H4 (cell line): Measurements from ENCODE around the gene CORO2B. TPM values are rescaled to one million over a fixed set of nuclear protein-coding genes. Genes with fewer than 3 reads are reported as not detected.

ENCODE experiments used
- DNase-seq: peaks from one replicate; pipeline ENCODE4 v3.0.0-alpha.2; 2015; ENCODE audit warnings: low spot score
- total RNA-seq: library from RNA; depleted of rRNA; stranded (reverse); fragments of >200 nt; shearing (Covaris generic); gene quantifications from 2 replicates; pipeline ENCODE4 v1.2.3, GENCODE V29; 2014; rRNA removed

The CORO2B gene
- 0.33 and 0.64 TPM in 2 replicates for total RNA-seq

DNA sequence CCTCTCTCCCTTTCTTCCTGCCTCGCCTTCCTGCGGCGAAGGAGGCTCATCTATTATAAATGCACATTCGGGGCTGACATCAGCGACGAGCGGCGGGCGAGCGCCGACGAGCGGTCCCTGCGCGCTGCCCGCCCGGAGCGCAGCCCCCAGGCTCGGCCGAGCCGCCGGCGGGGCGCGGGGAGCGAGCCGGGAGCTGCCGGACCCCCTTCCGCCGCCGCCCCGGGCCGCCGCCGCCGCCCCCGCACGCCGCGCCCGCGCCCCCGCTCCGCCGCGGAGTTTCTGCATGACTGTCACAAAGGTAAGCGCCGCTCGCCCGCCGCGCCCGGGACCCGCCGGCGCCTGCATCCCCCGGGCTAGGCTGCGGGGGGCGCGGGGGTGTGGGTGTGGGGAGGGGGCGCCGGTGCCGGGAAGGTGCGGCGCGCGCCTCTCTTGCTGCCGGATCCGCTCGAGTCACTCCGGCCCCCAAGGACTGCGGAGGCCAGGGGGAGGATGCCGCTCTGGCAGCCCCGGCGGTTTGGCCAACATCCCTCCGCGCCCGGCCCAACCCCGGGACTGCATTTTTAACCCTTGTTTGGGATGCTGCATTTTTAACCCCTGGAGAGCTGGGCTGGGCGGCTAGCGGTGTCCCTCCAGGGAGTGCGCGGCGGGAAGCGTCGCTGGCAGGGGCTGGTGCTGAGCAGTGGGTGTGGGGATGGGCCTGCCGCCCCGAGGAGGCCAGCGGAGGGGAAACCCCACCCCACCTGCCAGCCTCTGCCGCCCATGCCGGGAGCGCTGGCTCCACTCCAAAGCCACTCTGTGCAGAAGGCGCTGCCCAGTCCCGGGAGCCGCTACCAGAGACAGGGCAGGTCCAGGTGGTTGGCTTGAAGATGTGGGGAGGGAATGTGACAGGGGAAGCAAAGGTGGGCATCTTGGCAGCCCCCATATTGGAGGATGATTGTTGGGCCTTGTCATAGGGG lies at the start of gene CORO2B:
CORO2B (plus strand) TSS at position 14 of the 956 bp plus-strand sequence; CDS start at position 284, 270 bp downstream.
- DNase-seq: no peak

DNA sequence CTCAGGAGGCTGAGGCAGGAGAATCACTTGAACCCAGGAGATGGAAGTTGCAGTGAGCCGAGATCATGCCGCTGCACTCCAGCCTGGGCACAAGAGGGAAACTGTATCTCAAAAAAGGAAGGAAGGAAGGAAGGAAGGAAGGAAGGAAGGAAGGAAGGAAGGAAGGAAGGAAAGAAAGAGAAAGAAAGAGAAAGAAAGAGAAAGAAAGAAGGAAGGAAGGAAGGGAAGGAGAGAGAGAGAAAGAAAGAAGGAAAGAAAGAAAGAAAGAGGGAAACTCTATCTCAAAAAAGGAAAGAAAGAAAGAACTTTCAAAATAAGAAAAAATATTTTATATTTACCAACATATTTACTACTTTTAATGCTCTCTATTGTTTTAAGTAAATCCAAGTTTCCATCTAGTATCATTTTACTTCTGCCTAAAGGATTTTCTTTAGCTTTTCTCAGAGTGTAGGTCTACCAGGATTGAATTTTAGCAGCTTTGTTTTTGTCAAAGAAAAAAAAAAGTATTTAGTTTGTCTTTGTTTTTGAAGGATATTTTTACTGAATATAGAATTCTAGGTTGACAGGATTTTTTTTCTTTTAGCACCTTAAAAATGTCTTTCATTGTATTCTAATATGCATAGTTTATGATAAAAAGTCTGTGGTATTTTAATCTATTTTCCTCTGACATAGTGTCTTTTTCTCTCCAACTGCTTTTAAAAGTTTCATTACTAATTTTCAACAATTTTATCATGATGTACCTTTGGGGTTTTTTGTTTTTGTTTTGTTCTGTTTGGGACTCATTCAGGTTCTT lies 47.2 kb upstream of the CORO2B start:
- DNase-seq: no peak

- peak; percentile 81 for DNase-seq
Measured at GRCh38 chr15:68536331-68537095, 42.3 kb upstream of the CORO2B start.

GRCh38 chr15:68537097-68537496 lies 41.7 kb upstream of the CORO2B start:
- no peak for DNase-seq

- DNase-seq: no peak
Measured at GRCh38 chr15:68537506-68537905, 41.3 kb upstream of the CORO2B start.

GRCh38 chr15:68538311-68538710 lies 40.5 kb upstream of the CORO2B start:
- DNase-seq: no peak

DNA sequence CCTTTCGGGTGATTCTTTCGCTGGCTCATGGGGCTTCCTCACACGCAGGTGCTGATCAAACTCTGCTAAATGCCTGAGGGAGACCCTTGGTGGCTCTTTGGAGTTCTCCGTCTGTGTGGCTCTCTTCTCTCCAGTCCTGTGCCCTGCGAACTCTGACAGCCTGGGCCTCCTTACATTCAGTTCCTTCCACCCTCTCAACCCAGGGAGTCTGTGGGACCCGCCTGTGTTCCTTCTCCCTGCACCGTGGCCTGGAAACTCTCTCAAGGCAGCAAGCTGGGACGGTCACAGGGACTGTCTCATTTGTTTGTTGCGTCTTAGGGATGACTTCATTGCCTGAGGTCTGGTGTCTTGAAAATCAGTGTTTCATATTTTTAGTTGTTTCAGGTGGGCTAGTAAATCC lies 37.0 kb upstream of the CORO2B start:
- no peak for DNase-seq

- no peak for DNase-seq
Measured at GRCh38 chr15:68542348-68542747, 36.4 kb upstream of the CORO2B start.

DNA sequence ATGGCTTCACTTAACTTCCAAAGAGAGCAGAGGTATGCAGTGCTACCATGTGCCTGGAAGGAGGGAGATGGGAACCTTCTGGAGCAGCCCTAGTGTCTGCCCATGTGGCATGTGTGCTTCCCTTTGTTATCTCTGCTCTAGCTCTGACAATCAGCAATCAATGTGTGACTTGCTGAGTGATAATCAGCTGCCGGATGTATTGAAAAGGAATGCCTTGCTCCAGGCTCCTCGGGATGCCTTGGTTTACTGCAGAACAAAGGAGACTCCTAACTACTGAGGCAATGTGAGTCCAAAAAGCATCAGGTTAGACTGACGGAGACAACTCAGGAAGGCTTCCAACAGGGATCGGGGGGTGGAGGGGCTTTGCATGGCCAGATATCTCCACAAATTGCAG lies 36.0 kb upstream of the CORO2B start:
- DNase-seq: no peak

- peak; percentile 75 for DNase-seq
Measured at GRCh38 chr15:68543165-68544008, 35.4 kb upstream of the CORO2B start.

DNA sequence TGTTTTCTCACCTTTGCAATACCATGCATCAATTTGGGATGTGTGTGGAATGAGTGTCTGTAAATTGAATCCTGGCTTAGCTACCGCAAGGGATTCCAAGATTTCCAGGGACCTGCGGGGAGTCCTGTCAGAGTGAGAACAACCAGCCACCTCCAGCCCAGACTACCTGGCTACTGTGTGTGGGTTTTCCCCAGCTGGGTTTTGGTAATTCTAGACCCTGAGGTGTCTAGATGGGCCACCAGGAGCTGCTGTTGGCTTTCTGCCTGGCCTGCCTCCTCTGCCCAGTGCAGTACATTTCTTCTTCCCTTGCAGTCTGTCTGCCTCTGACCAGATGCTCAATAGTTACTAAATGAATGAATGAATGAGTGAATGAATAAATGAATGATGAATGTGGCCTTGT lies 32.5 kb upstream of the CORO2B start:
- no peak for DNase-seq

DNA sequence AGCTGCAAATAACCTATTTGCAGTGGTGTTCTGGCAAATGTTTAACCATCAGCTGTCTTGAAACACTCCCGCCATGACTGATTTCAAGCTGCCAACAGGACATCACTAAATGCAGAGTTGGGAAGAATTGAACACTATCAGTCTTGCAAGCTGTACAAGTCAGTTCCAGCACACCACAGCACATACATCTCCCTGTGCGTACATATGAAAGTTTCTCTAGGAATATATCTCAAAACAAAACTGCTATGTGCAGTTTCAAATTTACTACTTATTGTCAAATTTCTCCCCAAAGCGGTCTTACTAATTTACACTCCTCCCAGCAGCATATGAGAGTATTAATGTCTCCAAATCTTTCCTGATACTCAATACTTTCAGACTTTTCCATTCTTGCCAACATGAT lies 30.4 kb upstream of the CORO2B start:
- DNase-seq: no peak

- DNase-seq: no peak
Measured at GRCh38 chr15:68550004-68550403, 28.8 kb upstream of the CORO2B start.

DNA sequence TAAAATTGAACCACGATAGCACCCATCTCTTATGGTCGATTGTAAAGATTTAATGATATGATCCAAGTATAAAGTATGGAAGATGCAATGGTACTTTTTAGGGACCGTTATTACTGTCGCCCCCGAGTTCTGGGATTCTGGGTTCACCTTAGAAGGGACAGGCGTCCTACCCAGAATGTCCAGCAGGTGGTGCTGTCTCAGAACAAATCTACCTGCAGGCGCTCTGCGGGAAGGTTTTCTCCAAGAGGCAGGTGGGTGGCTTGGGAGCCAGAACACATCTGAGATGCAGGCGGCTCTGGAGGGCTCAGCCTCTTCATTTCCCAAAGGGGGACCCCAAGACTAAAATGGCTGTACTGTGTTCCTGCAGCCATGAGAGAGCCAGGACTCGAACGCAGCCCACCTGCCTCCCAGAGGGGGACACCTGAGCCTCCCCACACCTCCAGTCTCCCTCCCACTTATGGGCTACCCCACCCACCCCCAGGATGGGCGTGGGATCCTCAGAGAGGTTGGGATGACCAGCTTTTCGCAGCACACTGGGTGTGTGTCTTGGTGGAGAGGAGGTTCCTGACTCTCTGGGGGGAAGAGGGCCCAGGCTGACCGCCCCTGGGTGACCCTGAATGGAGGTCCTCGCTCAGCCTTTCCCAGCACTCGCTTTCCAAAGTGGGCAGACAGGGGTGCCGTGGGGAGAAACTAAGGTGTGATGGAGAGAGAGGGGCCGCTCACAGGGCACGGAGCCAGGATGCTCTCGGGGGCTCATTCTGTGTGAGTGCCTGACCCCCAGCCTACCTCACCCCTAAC lies 28.1 kb upstream of the CORO2B start:
- peak; percentile 47 for DNase-seq

- DNase-seq: no peak
Measured at GRCh38 chr15:68551296-68551635, 27.5 kb upstream of the CORO2B start.

DNA sequence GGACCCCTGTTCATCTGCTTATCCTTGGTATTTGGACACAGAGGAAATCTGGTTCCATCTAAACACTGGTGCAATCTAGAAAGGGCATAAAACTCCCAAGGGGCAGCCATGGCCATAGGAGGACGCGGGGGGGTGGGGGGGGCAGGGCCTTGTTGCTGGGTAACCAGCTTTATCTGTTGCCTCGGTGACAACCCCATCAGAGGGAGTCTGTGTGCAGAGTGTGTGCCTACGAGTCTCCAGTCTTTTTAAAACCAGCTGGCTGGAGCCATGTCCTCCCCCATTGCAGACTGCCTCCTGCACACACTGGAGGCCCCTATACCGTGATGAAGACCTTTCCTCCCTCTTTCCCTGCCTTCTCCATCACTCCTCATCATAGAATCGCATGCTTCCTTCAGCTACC lies 26.4 kb upstream of the CORO2B start:
- DNase-seq: no peak

- DNase-seq: no peak
Measured at GRCh38 chr15:68552773-68553172, 26.0 kb upstream of the CORO2B start.

DNA sequence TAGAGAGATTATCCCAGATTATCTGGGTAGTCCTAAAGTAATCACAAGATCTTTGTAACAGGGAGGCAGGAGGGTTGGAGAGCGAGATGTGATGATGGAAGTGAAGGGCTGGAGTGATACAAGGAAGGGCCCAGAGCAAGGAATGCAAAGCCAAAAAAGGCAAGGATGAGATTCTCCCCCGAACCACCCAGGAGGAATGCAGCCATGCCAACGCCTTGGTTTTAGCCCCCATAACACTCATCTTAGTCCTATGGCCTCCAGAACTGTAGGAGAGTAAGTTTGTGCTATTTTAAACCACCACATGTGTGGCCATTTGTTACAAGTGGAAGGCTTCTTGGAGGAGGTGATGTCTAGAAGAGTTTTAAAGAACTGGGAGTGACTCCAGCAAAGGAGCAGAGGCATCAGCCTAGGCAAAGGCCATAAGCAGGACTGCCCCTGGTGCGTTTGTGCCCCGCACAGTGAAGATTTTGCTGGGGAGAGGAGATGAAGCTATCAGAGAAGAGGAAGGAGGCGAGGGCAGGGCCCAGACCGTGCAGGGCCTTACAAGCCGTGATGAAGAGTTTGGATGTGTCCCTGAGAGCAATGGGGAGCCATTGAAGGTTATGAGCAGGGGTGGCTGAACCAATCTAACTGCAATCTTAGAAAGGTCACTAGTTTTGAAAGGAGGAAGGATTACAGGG lies 25.3 kb upstream of the CORO2B start:
- DNase-seq: no peak

DNA sequence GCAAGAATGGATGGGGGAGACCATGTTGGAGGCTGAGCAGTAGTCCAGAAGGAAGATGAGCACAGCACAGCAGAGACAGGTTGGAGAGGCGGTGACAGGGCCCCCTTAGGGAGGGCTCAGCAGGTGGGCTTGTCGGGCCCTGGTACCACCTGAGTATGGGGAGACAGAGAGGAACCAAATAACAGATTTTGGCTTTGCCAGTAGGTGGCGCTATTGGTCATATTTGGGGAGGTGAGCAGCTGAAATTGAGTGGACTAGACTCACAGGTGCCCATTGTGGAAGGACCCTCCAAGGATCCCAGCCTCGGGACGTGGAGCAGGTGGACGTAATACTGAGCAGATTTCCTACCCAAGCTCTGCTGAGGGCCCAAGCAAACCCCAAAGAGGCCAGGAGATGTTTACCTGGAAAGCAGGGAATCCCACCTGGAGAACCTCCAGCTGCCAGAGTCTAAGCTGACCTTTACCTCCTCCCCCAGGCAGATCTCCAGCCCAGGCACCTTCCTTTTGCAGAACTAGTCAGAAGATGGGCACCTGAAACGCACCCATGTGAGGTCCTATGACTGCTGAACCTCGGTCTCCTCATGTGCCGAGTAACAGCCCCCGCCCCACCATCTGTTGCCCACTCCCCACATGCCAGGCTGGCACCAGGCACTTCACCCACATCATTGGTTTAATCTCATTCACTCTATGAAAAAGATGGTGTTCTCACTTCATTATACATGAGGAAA lies 24.6 kb upstream of the CORO2B start:
- peak; percentile 51 for DNase-seq
